ENCODE measurements around the gene C19orf44. TPM values are rescaled to one million over a fixed set of nuclear protein-coding genes. Genes with fewer than 3 reads are reported as not detected.

Gene C19orf44
- total RNA-seq, 2 experiments from 2014 or later = 6.8 to 7.6 TPM

- no peak for TF ChIP-seq CTCF (conservative IDR thresholded peaks at IDR 0.05; ENCODE audit: low read length)
- no peak for TF ChIP-seq EZH2phosphoT487 (IDR thresholded peaks at IDR 0.05; ENCODE audit: borderline replicate concordance, low read depth, low read length)
- H3K27ac ChIP-seq (ENCODE audit: low read depth, low read length, poor library complexity, severe bottlenecking) = no peak overlapping the region
- H3K9me3 ChIP-seq (ENCODE audit: low read length) = no peaks in the 10 kb centered on the region
- H3K4me1 ChIP-seq (ENCODE audit: insufficient read depth, low read length, poor library complexity, severe bottlenecking) = peaks cover 26% of the 10 kb centered on the region
- H3K9me2 ChIP-seq (ENCODE audit: insufficient read depth, low read length) = no peaks in the 10 kb centered on the region
- peaks cover 62% of the 10 kb centered on the region for H3K36me3 ChIP-seq (ENCODE audit: insufficient read depth, low read length)
- no peak overlapping the region for H3K4me3 ChIP-seq (ENCODE audit: low read depth, low read length, poor library complexity, severe bottlenecking)
- H4K20me1 ChIP-seq (ENCODE audit: insufficient read depth, low read length) = no peaks in the 10 kb centered on the region
- no peak overlapping the region for H2AFZ ChIP-seq (ENCODE audit: low read length)
- intact Hi-C loops (cut with micrococcal nuclease; ENCODE audit: unreplicated experiment) = no loop called here
- no TSS peak for BruUV-seq (replicated peaks)
- POLR2A ChIA-PET = no interaction called here
- no peak for DNase-seq (ENCODE audit: low spot score)
- CTCF ChIA-PET (ENCODE audit: unreplicated experiment) = no interaction called here
- no peak overlapping the region for H3K4me2 ChIP-seq (ENCODE audit: low read length)
- peaks cover 38% of the 10 kb centered on the region for H3K79me2 ChIP-seq (ENCODE audit: insufficient read depth, low read depth, low read length)
These were observed 73.6 kb downstream of the C19orf44 start for GRCh38 chr19:16569609-16570320.

Small RNA genes lying within 50 kb of the gene (small RNA-seq; reads per million reads assigned to genes)
- gene RN7SL146P = not detected

Other genes with a start within 250 kb of the C19orf44 start
- 4.5 and 8.6 TPM in 2 replicates for gene KLF2, start 171.6 kb upstream of the C19orf44 start, total RNA-seq (2014; rRNA removed; shearing (Covaris generic))
- gene KLF2, start 171.6 kb upstream of the C19orf44 start, total RNA-seq (2022) = 6.2 and 8.2 TPM in 2 replicates
- 22.4 and 28.1 TPM in 2 replicates for gene EPS15L1, start 24.4 kb upstream of the C19orf44 start, total RNA-seq (2014; rRNA removed; shearing (Covaris generic))
- 67.0 and 67.1 TPM in 2 replicates for gene EPS15L1, start 24.4 kb upstream of the C19orf44 start, total RNA-seq (2022)
- not detected in 2 replicates for gene CALR3, start 227 bp upstream of the C19orf44 start, total RNA-seq (2014; rRNA removed; shearing (Covaris generic))
- not detected in 2 replicates for gene CALR3, start 227 bp upstream of the C19orf44 start, total RNA-seq (2022)
- 14.6 and 15.6 TPM in 2 replicates for gene CHERP, start 46.0 kb downstream of the C19orf44 start, total RNA-seq (2014; rRNA removed; shearing (Covaris generic))
- gene CHERP, start 46.0 kb downstream of the C19orf44 start, total RNA-seq (2022) = 87.1 and 87.2 TPM in 2 replicates
- gene SLC35E1, start 76.0 kb downstream of the C19orf44 start, total RNA-seq (2014; rRNA removed; shearing (Covaris generic)) = 17.3 and 21.1 TPM in 2 replicates
- 37.2 and 41.2 TPM in 2 replicates for gene SLC35E1, start 76.0 kb downstream of the C19orf44 start, total RNA-seq (2022)
- 17.2 and 19.4 TPM in 2 replicates for gene MED26, start 131.8 kb downstream of the C19orf44 start, total RNA-seq (2014; rRNA removed; shearing (Covaris generic))
- gene MED26, start 131.8 kb downstream of the C19orf44 start, total RNA-seq (2022) = 26.8 and 27.1 TPM in 2 replicates
- gene SMIM7, start 163.8 kb downstream of the C19orf44 start, total RNA-seq (2014; rRNA removed; shearing (Covaris generic)) = 75.5 and 87.0 TPM in 2 replicates
- gene SMIM7, start 163.8 kb downstream of the C19orf44 start, total RNA-seq (2022) = 96.3 and 104 TPM in 2 replicates
- 10.3 and 20.4 TPM in 2 replicates for gene TMEM38A, start 164.7 kb downstream of the C19orf44 start, total RNA-seq (2014; rRNA removed; shearing (Covaris generic))
- gene TMEM38A, start 164.7 kb downstream of the C19orf44 start, total RNA-seq (2022) = 18.1 and 23.6 TPM in 2 replicates
- gene NWD1, start 223.5 kb downstream of the C19orf44 start, total RNA-seq (2014; rRNA removed; shearing (Covaris generic)) = 0.05 and 0.09 TPM in 2 replicates
- gene NWD1, start 223.5 kb downstream of the C19orf44 start, total RNA-seq (2022) = 0.37 and 0.49 TPM in 2 replicates